GM18498 (cell line): ENCODE measurements around the gene FRAS1.

Experiments
- ATAC-seq: cut with Tn5 transposase; IDR thresholded peaks from one replicate; pipeline ENCODE4 v1.9.1; 2021; ENCODE audit warnings: mild to moderate bottlenecking, moderate library complexity; ENCODE audit not compliant: unreplicated experiment

Gene FRAS1

GRCh38 chr4:78357122-78357521 is 300.0 kb downstream of the FRAS1 start:
- ATAC-seq: no peak

GRCh38 chr4:78360466-78360865 is 303.3 kb downstream of the FRAS1 start:
- no peak for ATAC-seq

GRCh38 chr4:78361621-78362120 is 304.5 kb downstream of the FRAS1 start:
- ATAC-seq: no peak

- no peak for ATAC-seq
Observed at GRCh38 chr4:78362310-78362709, 305.2 kb downstream of the FRAS1 start.

- ATAC-seq: no peak
Observed at GRCh38 chr4:78363031-78363570, 306.0 kb downstream of the FRAS1 start.

GRCh38 chr4:78369679-78370078 is 312.6 kb downstream of the FRAS1 start:
- no peak for ATAC-seq

DNA sequence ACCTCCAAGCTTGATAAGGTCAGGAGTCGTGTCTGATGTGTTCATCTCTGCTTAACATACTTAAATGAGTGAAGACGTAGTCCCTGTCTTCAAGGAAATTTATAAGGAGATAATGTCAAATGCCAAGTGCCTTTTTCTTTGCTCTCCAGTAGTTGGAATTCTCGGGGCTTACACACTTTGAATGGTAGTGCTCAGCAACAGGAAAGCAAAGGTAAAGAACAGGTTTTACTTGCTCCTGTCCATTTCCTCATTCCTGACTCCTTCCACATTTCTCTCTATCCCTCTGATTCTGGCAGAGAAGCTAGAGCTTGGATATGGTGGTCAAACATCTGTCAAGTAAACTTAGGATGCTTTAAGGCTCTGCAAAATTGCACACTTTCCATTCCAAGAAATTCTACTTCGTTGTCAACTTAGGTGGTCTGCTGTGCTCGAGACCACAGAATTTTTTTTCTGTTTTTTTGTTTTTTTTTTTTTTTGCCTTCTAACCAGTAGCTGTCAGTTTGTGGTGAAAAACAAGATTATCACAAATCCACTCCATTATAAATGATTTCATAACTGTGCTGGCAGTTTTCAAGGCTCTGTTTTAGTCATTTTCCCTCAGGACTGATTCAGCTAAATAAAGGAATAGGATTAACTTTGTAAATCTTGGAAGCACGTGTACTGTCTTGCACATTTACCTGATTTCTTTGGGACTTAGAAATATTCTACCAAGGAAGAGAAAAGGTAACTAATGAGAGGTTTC is 313.7 kb downstream of the FRAS1 start:
- no peak for ATAC-seq

- no peak for ATAC-seq
Observed at GRCh38 chr4:78372355-78372988, 315.3 kb downstream of the FRAS1 start.

DNA sequence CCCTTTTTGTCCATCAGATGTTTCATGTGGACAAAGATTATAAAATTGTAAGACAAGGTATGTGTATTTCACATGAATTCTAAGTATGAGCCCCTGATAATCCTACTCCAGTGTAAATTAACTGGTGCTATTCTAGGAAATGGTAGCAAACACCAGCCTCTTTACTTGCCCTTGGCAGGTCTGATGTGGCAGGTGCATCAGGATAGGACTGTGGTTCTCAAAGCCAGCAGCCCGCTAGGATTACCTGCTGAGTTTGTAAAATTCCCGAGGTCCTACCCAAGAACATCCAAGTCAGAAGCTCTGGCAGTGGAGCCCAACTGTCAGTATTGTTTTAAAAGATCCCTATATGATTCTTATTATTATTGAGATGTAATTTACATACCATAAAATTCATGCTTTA is 320.4 kb downstream of the FRAS1 start:
- ATAC-seq: no peak

DNA sequence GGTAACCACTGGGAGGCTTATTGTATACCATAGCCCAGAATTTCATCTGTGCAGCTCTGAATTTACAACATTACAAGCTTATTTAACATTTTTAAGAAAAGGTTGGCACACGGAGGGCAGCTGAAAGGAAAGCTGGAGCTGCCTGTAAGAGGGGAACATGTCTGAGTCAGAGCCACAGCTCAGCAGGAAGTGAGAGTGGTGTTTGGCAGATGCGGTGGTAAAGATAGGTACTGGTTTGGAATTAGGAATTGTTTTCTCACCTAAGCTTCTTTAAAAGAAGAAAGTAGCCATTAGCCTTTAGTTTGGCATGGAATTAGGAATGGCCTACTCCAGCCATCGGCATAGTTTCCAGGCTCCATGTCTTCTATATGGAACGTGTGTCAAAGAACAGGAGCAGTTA is 321.9 kb downstream of the FRAS1 start:
- no peak for ATAC-seq

GRCh38 chr4:78379991-78380729 is 323.0 kb downstream of the FRAS1 start:
- ATAC-seq: no peak

DNA sequence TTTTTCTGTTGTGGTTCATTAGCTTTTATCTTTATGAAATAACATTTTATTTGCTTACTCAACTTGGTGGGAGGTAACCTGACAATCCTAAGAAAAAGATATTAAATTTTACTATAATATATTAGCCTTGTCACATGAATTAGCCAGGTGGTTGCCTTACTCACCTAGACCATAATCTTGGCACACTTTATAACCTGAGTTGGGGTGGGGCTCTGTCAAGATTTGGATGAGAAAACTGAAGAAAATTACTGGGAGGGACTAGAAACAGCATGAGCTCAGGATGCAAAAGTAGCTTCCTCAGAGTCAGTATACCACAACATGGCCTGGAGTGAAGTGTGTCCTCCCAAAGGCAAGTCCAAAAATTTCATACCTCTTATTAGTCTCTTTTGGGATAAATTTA is 329.6 kb downstream of the FRAS1 start:
- ATAC-seq: no peak

- no peak for ATAC-seq
Observed at GRCh38 chr4:78395642-78396041, 338.5 kb downstream of the FRAS1 start.

DNA sequence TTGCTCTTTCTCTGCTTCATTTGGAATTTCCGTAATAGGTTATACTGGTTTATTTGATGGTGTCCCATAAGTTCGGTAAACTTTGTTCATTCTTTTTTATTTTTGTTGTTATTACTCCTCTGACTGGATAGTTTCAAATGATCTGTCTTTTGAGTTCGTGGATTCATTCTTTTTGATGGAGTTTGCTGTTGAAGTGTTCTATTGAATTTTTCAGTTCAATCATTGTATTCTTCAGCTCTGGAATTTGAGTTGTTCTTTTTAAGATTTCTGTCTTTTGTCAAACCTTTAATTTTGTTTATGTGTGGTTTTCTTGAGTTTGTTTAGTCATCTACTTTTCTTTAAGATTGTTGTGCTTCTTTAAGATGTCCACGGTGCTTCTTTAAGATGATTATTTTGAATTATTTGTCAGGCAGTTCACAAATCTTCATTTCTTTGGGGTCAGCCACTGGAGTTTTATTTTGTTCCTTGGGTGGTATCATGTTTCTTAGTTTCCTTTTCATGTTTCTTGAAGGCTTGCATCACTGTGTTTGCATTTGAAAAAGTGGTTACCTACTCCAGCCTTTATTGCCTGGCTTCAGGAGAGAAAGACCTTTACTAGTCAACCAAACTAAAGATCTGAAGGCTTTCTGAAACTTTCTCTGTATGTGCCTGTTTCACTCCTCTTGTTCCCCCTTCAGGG is 339.6 kb downstream of the FRAS1 start:
- ATAC-seq: no peak

DNA sequence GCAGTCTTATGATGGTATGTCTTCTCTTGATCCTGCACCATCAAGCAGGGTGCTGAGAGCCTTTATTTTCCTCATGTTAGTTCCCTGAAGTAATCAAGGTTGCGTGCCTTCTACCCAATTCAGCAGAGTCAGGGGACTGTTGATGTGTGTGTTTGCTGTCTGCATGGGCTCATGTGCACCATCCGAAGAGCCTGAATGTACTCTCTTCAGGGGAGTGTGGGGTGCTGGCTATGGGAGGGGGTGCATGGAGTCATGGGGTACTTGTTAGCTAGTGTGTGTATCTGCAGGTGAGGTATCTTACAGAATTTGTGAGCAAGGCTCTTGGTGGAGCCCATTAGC is 340.1 kb downstream of the FRAS1 start:
- no peak for ATAC-seq

- ATAC-seq: no peak
Observed at GRCh38 chr4:78409612-78410202, 352.6 kb downstream of the FRAS1 start.

DNA sequence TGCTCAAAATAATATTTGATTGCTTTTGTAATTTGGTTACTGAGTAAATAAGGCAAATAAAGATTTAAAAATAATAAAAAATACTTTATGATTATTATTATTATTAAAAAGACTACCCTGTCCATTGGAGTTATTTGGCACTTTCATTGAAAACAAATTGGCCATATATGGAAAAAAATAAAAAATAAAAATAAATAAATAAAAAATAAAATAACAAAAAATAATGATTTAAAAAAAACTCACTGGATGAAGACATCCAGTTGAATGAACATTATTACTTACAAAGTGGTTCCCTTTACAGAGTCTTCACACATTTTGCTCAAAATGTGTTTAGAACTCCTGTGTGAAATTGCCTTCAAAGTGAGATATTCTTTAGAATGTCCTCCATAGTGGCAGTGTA is 353.1 kb downstream of the FRAS1 start:
- ATAC-seq: no peak

- ATAC-seq: no peak
Observed at GRCh38 chr4:78410676-78411075, 353.6 kb downstream of the FRAS1 start.

GRCh38 chr4:78414116-78414515 is 357.0 kb downstream of the FRAS1 start:
- no peak for ATAC-seq

DNA sequence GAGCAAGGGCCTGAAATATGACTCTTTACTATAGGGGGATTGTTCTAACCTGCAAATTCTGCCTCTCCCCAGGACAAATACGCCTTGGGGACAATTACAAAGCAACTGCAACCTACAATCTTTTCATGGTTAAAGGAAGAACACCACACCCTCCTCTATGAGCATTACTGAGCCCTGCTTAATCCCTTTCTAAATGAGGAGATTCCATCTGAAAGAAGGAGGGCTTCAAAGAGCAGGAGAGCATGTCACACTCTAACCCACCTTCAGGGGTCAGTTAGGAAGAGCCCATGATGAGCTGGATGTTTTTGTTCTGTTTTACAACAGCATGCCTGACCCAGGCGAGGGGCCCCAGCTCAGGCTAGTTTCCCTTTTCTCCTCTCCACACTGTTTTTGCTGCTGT is 360.5 kb downstream of the FRAS1 start:
- no peak for ATAC-seq

GRCh38 chr4:78418406-78418805 is 361.3 kb downstream of the FRAS1 start:
- ATAC-seq: no peak
